HepG2 (cell line): ENCODE measurements around the gene ATP10A. TPM values are rescaled to one million over a fixed set of nuclear protein-coding genes. Genes with fewer than 3 reads are reported as not detected.

ENCODE experiments used
- ATAC-seq: fragments of 200-7000 bp; cut with Tn5 transposase; 3 replicates; pipeline ENCODE4 v1.9.1; 2020; ENCODE audit warnings: mild to moderate bottlenecking, moderate library complexity
- BruUV-seq: library from RNA; stranded (reverse); fragments of 400-500 nt; replicated peaks from 2 replicates; lab custom pipeline; 2021; lab: Mats Ljungman, UMichigan
- CTCF ChIA-PET: fragments of 300-600 bp; formaldehyde crosslinking; extraction: SDS; loops from one replicate; lab custom pipeline; 2021; ENCODE audit warnings: low total read pairs, inconsistent platforms, low intra/inter-chr PET ratio; lab: Yijun Ruan, JAX
- POLR2A ChIA-PET: fragments of 350-600 bp; sonication (Branson Sonifier 250); formaldehyde crosslinking; loops from one replicate; lab custom pipeline; 2020; ENCODE audit warnings: antibody characterized with exemption, inconsistent platforms; lab: Yijun Ruan, JAX
- DNase-seq: peaks from one replicate; pipeline ENCODE4 v3.0.0-alpha.2; 2015; ENCODE audit warnings: low spot score
- FAIRE-seq: peaks from 3 replicates; lab custom pipeline; 2011; peaks lifted over from hg19 to GRCh38; lab: Jason Lieb, UNC
- H2AFZ ChIP-seq: one replicate; pipeline ENCODE4 v1.6.1; 2011; ENCODE audit warnings: low read length, inconsistent platforms
- H3K27ac ChIP-seq: fragments of 300-600 bp; 3 replicates; pipeline ENCODE4 v1.8.0; 2011; ENCODE audit warnings: mixed run types, mild to moderate bottlenecking, mixed read lengths, low read length, inconsistent platforms; ENCODE audit not compliant: insufficient read depth; ENCODE audit errors: extremely low read length
- H3K27me3 ChIP-seq, 2 experiments: fragments of 200-600 bp in 1 of 2; 2 replicates in 1 of 2; 3 replicates in 1 of 2; pipeline versions ENCODE4 v1.6.0 to v1.8.0; 2011; ENCODE audit warnings: low read length in 2 of 2, mild to moderate bottlenecking in 2 of 2, moderate library complexity in 2 of 2, inconsistent platforms in 1 of 2; ENCODE audit not compliant: insufficient read depth in 2 of 2, control insufficient read depth in 1 of 2
- H3K36me3 ChIP-seq, 2 experiments: fragments of 200-600 bp in 1 of 2; replicated peaks in 1 of 2; 2 replicates in 1 of 2; 3 replicates in 1 of 2; pipeline versions ENCODE4 v1.5.1 to v1.8.0; 2011; ENCODE audit warnings: low read length in 2 of 2, inconsistent platforms in 1 of 2; ENCODE audit not compliant: insufficient read depth in 2 of 2, control insufficient read depth in 1 of 2
- H3K4me1 ChIP-seq: 2 replicates; pipeline ENCODE4 v1.5.1; 2012; ENCODE audit warnings: low read length, inconsistent platforms; ENCODE audit not compliant: insufficient read depth
- H3K4me2 ChIP-seq: 2 replicates; pipeline ENCODE4 v1.6.0; 2011; ENCODE audit warnings: low read depth, low read length, inconsistent platforms
- H3K4me3 ChIP-seq, 3 experiments: fragments of 200-600 bp in 1 of 3; sonication (generic), shearing (Covaris generic) in 1 of 3; replicated peaks in 1 of 3; 2 replicates each; pipeline ENCODE4 v1.5.1; 2011 to 2016; ENCODE audit warnings: low read length in 3 of 3, inconsistent platforms in 2 of 3, low read depth in 2 of 3, mild to moderate bottlenecking in 2 of 3, control low read depth in 1 of 3, mixed read lengths in 1 of 3; ENCODE audit not compliant: insufficient read depth in 1 of 3
- H3K79me2 ChIP-seq: one replicate; pipeline ENCODE4 v1.6.1; 2011; ENCODE audit warnings: low read length, inconsistent platforms; ENCODE audit not compliant: insufficient read depth
- H3K9ac ChIP-seq: 2 replicates; pipeline ENCODE4 v1.6.0; 2011; ENCODE audit warnings: mild to moderate bottlenecking, low read depth, low read length, inconsistent platforms; ENCODE audit not compliant: insufficient read depth
- H3K9me3 ChIP-seq: 2 replicates; pipeline ENCODE4 v1.5.1; 2012; ENCODE audit warnings: mild to moderate bottlenecking, low read length
- H4K20me1 ChIP-seq: 2 replicates; pipeline ENCODE4 v1.6.0; 2011; ENCODE audit warnings: inconsistent platforms, mild to moderate bottlenecking, low read length, moderate library complexity; ENCODE audit not compliant: insufficient read depth
- GATAD2A ChIP-seq: IDR thresholded peaks from 2 replicates; pipeline ENCODE4 v1.6.1; 2016
- HMGA1 ChIP-seq: sonication (generic); formaldehyde crosslinking; conservative IDR thresholded peaks from 2 replicates; pipeline ENCODE4 v1.4.0; 2020; ENCODE audit warnings: missing genetic modification reagents
- ZNF883 ChIP-seq: sonication (generic); formaldehyde crosslinking; IDR thresholded peaks from 2 replicates; pipeline ENCODE4 v1.5.1; 2020; ENCODE audit warnings: mild to moderate bottlenecking, missing genetic modification reagents; ENCODE audit errors: not compliant biosample characterization
- WGBS: methylation state at CpG from one replicate; pipeline ENCODE4 v1.1.6; 2017; ENCODE audit warnings: low lambda C conversion rate; 5-methylcytosine and 5-hydroxymethylcytosine counted together
- in situ Hi-C: cut with HindIII; loops from 2 replicates; pipeline ENCODE4 v1.10.0; 2017; ENCODE audit warnings: low pct_unique_long_range_greater_than_20kb; ENCODE audit not compliant: extremely low pct_ligation_motif_present
- intact Hi-C: fragments of 100-400 bp; cut with micrococcal nuclease; formaldehyde crosslinking; loops from one replicate; pipeline ENCODE4 v1.10.0; 2022; ENCODE audit not compliant: unreplicated experiment
- polyA plus RNA-seq, 8 experiments: library from polyadenylated mRNA; depleted of rRNA in 3 of 8; stranded (reverse) in 7 of 8; unstranded in 1 of 8; fragments of >200 nt; fragmentation: Illumina TruSeq in 4 of 8; extraction: Trizol in 4 of 8; gene quantifications; 2 replicates each; pipeline versions ENCODE4 v1.2.1 to v1.2.3, GENCODE V29; 2011 to 2016; ENCODE audit warnings: low read depth in 4 of 8, missing spikeins in 1 of 8, mixed read lengths in 1 of 8; ENCODE audit not compliant: insufficient read depth in 1 of 8
- total RNA-seq, 5 experiments: library from RNA; depleted of rRNA; stranded (reverse); fragments of >200 nt; fragmentation: Illumina TruSeq; extraction: Trizol; gene quantifications; 2 replicates each; pipeline ENCODE4 v1.2.3, GENCODE V29; 2016; ENCODE audit warnings: low read depth in 1 of 5
- TF ChIP-seq, protein P1 (sequence below): sonication (generic); formaldehyde crosslinking; IDR thresholded peaks from 2 replicates; pipeline ENCODE4 v1.4.0; 2020; ENCODE audit warnings: missing genetic modification reagents, mild to moderate bottlenecking, borderline replicate concordance
- TF ChIP-seq, protein P2 (sequence below): sonication (generic); formaldehyde crosslinking; IDR thresholded peaks from 2 replicates; pipeline ENCODE4 v1.5.0; 2020; ENCODE audit warnings: missing genetic modification reagents
- TF ChIP-seq, protein P3 (sequence below): sonication (generic); formaldehyde crosslinking; IDR thresholded peaks from 2 replicates; pipeline ENCODE4 v1.4.0; 2020; ENCODE audit warnings: missing genetic modification reagents, borderline replicate concordance

The ATP10A gene
- total and polyA plus RNA-seq, 2 of the 13 experiments (the other 11 are each of a cell fraction or from before 2014, with no cell fraction given) = 0.58 to 4.2 TPM

DNA sequence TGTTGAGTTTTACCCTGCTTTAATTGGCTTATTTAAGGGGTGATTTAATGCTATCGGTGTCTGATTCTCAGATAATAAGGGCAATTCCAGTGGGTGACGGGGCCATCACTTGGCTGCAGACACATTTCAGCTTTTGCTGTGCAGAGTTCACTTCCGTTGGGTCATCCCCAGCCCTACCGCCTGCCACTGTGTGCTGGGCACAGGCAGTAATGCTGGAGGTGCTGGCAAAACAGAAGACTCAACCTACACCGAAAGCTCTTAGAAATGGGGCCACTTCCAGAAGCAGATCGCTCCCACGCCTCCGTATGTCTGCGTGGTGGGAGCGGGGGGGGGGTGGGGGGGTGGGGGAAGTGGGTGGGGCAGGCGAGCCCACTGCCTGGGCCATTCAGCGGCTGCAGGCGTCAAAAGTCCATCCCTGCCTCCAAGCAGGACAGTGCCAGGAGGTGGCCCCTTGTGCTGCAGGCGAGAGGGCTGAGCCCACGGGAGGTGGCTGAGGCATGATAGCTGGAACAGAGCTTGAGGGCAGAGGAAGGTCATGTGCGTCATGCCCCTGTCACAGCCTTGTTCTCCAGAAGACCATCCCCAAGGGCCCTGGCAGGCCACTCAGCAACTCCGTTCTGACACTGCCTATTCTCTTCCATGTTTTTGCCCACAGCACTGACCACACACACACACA lies 128.3 kb downstream of the ATP10A start:
- Histone ChIP-seq H3K79me2 (no peaks in the 10 kb centered on the region), H3K4me1 (no peaks in the 10 kb centered on the region), H3K4me3 (no peak overlapping the region), H3K36me3 (no peaks in the 10 kb centered on the region), H3K27ac (no peak overlapping the region), H3K27me3 (no peaks in the 10 kb centered on the region)
- BruUV-seq = no TSS peak
- POLR2A ChIA-PET = no interaction called here
- intact Hi-C loops = no loop called here
- in situ Hi-C loops = no loop called here
- no peak for DNase-seq
- TF ChIP-seq, protein P1, sequence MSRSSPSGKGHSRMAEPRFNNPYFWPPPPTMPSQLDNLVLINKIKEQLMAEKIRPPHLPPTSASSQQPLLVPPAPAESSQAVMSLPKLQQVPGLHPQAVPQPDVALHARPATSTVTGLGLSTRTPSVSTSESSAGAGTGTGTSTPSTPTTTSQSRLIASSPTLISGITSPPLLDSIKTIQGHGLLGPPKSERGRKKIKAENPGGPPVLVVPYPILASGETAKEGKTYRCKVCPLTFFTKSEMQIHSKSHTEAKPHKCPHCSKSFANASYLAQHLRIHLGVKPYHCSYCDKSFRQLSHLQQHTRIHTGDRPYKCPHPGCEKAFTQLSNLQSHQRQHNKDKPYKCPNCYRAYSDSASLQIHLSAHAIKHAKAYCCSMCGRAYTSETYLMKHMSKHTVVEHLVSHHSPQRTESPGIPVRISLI (CRISPR knock-in tag) = no peak
- TF ChIP-seq HMGA1 (CRISPR knock-in tag) = no peak
- TF ChIP-seq, protein P2, sequence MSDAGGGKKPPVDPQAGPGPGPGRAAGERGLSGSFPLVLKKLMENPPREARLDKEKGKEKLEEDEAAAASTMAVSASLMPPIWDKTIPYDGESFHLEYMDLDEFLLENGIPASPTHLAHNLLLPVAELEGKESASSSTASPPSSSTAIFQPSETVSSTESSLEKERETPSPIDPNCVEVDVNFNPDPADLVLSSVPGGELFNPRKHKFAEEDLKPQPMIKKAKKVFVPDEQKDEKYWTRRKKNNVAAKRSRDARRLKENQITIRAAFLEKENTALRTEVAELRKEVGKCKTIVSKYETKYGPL (CRISPR knock-in tag) = no peak
- no peak for TF ChIP-seq ZNF883 (CRISPR knock-in tag)
- TF ChIP-seq, protein P3, sequence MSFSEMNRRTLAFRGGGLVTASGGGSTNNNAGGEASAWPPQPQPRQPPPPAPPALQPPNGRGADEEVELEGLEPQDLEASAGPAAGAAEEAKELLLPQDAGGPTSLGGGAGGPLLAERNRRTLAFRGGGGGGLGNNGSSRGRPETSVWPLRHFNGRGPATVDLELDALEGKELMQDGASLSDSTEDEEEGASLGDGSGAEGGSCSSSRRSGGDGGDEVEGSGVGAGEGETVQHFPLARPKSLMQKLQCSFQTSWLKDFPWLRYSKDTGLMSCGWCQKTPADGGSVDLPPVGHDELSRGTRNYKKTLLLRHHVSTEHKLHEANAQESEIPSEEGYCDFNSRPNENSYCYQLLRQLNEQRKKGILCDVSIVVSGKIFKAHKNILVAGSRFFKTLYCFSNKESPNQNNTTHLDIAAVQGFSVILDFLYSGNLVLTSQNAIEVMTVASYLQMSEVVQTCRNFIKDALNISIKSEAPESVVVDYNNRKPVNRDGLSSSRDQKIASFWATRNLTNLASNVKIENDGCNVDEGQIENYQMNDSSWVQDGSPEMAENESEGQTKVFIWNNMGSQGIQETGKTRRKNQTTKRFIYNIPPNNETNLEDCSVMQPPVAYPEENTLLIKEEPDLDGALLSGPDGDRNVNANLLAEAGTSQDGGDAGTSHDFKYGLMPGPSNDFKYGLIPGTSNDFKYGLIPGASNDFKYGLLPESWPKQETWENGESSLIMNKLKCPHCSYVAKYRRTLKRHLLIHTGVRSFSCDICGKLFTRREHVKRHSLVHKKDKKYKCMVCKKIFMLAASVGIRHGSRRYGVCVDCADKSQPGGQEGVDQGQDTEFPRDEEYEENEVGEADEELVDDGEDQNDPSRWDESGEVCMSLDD (CRISPR knock-in tag) = no peak
- no peak for TF ChIP-seq GATAD2A (CRISPR knock-in tag)
- TF ChIP-seq, all 625 proteins: peak for 0
- CTCF ChIA-PET = no interaction called here
- WGBS = 69% methylated on average over 8 of the region's 17 CpGs
- FAIRE-seq (no peak), ATAC-seq (no peak; the same call in 2 of the 3 replicates)
- Histone ChIP-seq H4K20me1 (no peaks in the 10 kb centered on the region), H3K9ac (no peak overlapping the region), H3K9me3 (no peaks in the 10 kb centered on the region), H2AFZ (no peak overlapping the region), H3K4me2 (no peak overlapping the region)
